ENCODE data around the gene SFSWAP.
A peak's percentile ranks its signal among the peaks of the same experiment; 100 is the strongest.
"Not testable (repeated sequence)": the region's sequence is repeated elsewhere in the genome, so short reads cannot be mapped to it uniquely, and the experiment has no call there.

SFSWAP gene

DNA sequence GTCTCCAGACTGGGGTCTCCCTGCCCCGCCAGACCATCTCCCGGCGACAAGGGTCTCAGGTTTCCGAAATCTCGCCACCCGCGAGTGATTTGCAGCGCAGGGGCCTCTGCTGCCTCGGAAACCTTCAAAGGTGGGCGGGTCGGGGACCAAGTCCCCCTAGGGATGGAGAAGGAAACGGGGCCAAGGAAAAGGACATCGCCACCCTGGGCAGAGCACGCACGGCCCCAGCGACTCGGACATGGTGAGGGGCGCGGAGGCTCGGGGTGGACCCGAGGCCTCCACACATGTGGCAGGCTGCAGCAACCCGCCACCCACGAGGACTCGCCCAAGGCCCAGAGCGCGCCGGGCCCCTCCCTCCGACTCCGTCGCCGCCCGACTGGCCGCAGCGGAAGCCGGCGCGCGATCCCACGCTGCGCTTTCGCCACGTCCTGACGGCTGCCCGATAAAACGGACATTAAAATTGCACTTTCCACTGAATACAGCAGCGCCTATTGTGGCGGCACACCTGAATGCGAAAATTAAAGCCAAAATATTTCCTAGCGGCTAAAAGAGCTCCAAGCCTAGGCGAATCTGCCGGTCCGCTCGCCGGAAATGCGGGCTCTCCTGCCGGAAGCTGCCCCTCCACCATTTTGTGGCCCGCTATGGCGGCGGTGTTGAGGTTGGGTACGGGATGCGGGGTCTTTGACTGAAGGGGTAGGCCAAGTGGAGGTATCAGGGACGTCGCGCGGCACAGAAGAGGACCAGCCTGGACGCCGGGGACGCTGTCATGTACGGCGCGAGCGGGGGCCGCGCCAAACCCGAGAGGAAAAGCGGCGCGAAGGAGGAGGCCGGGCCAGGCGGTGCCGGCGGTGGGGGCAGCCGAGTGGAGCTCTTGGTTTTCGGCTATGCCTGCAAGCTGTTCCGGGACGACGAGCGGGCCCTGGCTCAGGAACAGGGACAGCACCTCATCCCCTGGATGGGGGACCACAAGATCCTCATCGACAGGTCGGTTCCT is at the start of gene SFSWAP:
Gene SFSWAP, plus strand, starts transcription at position 627 of the 994 bp plus-strand sequence. Its CDS starts 140 bp downstream, at position 767.
- peak; percentile 40 to 97 (median 78) for DNase-seq

DNA sequence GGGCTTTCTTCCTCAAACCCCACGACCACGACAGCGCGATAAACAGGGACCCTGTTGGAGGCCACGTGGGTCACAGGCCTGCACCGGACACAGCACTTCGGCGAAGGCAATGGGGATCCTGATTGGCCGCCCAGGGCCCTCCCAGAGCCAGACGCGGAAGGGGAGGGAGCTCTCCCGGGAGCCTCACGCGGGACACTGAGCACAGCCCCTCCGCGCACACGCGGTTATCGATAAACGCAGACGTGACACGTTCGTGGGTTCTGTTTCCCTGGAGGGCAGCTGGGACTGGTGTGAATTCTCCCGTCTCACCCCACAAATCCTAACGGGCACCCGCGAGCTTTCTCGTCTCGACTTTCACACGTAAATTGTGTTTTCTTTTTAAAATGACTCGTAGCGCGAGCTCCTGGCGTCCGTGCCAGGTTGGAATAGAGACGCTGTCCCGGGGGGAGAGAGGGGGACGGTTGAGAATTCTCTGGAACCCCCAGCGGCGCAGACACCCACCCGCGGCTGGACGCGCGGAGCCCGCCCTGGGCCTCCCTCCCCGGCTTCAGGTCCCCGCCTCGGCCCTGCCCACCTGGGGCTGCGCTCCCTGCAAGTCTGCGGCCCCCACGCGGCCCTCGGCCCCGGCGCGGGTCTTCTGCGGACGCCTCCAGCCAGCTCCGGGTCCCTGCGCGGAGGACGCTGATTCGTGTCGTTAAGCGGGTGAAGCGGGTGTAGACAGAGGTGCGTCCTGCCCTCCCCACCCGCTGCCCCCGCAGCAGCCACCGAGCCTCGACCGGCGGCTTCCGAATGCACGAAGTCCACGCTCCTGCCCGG is 49.5 kb upstream of the SFSWAP start:
- not testable (repeated sequence) for DNase-seq

GRCh38 chr12:131661986-131662288 is 49.0 kb upstream of the SFSWAP start:
- not testable (repeated sequence) for DNase-seq

DNA sequence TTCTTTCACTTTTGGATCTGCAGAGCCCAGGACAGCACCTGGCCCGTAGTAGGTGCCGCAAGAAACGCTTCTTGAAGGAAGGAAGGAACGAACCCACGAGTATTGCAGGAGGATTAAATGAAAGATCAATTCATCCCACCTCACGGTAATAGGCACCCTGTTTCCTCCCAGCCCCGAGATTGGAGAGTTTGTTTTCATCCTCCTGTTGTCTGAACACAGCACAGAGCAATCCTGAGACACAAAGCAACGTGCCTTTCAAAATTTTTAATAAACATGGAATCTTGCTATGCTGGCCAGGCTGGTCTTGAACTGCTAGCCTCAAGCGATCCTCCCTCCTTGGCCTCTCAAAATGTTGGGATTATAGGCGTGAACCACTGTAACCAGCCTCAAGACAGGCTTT is 48.5 kb upstream of the SFSWAP start:
- DNase-seq: not testable (repeated sequence)

- not testable (repeated sequence) for DNase-seq
Observed at GRCh38 chr12:131665666-131666065, 45.2 kb upstream of the SFSWAP start.

GRCh38 chr12:131666486-131666885 is 44.4 kb upstream of the SFSWAP start:
- not testable (repeated sequence) for DNase-seq

DNA sequence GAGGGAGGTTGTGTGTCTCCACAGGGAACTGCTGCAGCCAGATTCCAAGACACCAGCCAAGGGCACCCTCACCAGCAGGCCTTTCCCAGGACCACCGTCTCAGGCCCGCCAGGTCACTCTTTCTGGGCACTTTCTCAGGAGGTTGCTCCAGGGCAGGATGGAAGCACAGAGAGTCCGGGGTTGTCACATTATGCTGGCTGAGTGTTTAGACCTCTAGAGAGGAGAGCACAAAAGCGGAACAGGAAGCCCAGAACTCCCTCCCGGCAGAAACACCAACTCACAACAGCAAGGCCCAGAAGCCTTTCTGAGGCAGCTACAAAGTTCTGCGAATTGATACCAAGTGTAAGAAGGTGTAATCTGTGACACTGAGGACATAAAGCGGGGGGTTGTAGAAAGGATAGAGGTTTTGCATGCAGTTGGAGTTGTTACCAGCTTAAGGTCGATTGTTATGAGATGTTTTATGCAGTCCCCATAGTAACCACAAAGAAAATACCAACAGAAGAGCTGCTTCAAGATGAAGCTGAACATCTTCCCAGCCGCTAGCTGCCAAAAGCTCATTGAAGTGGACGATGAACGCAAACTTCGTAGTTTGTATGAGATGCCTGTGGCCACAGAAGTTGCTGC is 43.8 kb upstream of the SFSWAP start:
- DNase-seq: peak in 1 of 51 donors; percentile 8

GRCh38 chr12:131671276-131671675 is 39.6 kb upstream of the SFSWAP start:
- no peak for DNase-seq

DNA sequence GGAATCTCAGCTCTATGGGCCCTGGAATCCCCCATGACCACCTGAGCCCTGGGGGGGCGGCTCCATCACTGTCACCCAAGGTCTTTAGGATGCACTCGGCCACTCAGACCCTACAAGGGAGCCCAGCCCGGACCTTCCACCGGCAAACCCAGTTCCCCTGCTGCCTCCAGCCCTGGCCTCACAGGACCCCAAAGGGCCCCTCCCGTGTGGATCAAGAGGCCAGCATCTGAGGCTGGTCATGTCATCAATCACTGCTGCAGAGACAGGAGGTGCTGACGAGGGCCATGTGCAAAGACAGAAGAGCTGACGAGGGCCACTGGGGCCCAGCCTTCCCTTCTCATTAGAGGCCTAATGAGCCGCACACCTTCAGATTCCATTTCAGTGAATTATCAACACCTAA is 39.0 kb upstream of the SFSWAP start:
- DNase-seq: no peak

- DNase-seq: no peak
Observed at GRCh38 chr12:131672311-131672940, 38.5 kb upstream of the SFSWAP start.

- DNase-seq: no peak
Observed at GRCh38 chr12:131672941-131673887, 37.7 kb upstream of the SFSWAP start.

GRCh38 chr12:131673888-131674257 is 37.0 kb upstream of the SFSWAP start:
- no peak for DNase-seq

GRCh38 chr12:131674373-131674772 is 36.5 kb upstream of the SFSWAP start:
- no peak for DNase-seq

- no peak for DNase-seq
Observed at GRCh38 chr12:131675126-131676080, 35.5 kb upstream of the SFSWAP start.

- DNase-seq: no peak
Observed at GRCh38 chr12:131676544-131676943, 34.3 kb upstream of the SFSWAP start.

DNA sequence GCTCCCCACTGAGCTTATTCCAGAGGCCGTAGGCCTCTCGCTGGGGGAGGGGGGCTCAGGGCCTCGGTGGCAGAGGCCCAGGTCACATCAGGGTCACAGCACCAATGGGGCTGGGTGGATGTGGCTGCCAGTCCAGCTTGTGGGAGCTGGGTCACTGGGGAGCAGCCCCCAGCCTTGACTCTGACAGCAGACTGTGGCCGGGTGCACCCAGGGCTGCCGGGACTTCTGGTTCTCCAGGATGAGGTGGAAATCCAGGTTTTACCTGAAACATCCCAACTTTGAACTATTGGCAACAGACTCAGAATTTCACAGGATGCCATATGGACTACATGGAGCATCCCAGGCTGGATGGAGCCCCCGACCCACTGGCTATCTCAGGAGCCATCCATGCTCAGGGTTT is 33.8 kb upstream of the SFSWAP start:
- not testable (repeated sequence) for DNase-seq

- DNase-seq: no peak
Observed at GRCh38 chr12:131677699-131678098, 33.2 kb upstream of the SFSWAP start.

DNA sequence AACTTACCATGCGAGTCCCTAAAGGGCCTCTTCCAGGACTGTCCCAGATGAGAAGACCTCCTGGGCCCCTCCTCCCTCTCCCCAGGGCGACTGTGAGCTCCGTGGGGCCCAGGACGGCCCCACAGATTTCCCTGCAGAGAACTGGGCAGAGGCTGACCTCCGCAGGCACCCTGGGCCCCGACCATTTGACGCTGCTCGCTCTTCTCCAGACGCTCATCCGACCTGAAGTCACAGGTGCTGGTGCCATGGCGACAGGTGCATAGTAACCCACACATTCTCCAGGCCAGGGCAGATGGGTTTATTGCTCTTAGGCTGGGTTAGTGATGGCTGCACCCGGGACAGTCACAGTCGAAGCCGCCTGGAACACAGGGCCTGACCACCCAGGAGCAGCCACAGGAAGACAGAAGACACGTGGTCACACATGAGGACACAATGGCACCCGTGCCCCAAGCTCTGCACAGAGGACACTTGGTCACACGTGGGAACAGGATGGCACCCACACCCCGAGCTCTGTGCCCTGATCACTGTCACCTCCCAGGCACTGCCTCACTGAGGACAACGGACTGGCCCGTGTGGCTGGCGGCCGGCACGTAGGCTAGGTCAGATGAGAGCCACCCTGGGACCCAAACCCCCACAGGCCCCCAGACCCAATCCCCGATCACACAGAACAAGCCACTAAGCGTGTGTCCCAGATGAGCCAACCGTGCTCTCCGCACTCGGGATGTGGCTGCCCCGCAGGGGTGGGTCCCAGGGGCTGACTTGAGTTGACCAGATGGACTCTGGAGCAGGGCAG is 32.3 kb upstream of the SFSWAP start:
- DNase-seq: not testable (repeated sequence)

All from hypothalamus (tissue), 51 donors.